Activated CD4-positive, alpha-beta T cell treated with anti-CD3 and anti-CD28 coated beads for 24 hours (primary cell): Measurements from ENCODE around the gene NATD1.
A peak's percentile ranks its signal among the peaks of the same experiment; 100 is the strongest.
"Not testable (repeated sequence)": the region's sequence is repeated elsewhere in the genome, so short reads cannot be mapped to it uniquely, and the experiment has no call there.

Source experiments
- DNase-seq, 2 donors: peaks; one replicate each; pipeline ENCODE4 v3.0.0-alpha.2; 2020; ENCODE audit warnings: low read depth in 2 of 2

Gene NATD1

GRCh38 chr17:21247552-21248258, 5.5 kb downstream of the NATD1 start:
- no peak for DNase-seq

GRCh38 chr17:21246698-21247097, 6.5 kb downstream of the NATD1 start:
- DNase-seq = no peak

GRCh38 chr17:21245639-21246084, 7.5 kb downstream of the NATD1 start:
- no peak for DNase-seq

- no peak for DNase-seq
These were observed 9.5 kb downstream of the NATD1 start for GRCh38 chr17:21243516-21244303.

- DNase-seq = no peak
These were observed 10.3 kb downstream of the NATD1 start for GRCh38 chr17:21242780-21243515.

- DNase-seq = no peak
These were observed 11.0 kb downstream of the NATD1 start for GRCh38 chr17:21242026-21242697.

GRCh38 chr17:21241564-21241963, 11.6 kb downstream of the NATD1 start:
- DNase-seq = no peak

- DNase-seq = no peak
These were observed 12.7 kb downstream of the NATD1 start for GRCh38 chr17:21240369-21241055.

GRCh38 chr17:21239680-21240368, 13.4 kb downstream of the NATD1 start:
- DNase-seq = no peak

- DNase-seq = no peak
These were observed 17.3 kb downstream of the NATD1 start for GRCh38 chr17:21235921-21236320.

GRCh38 chr17:21233581-21234347, 19.4 kb downstream of the NATD1 start:
- no peak for DNase-seq

- DNase-seq = no peak
These were observed 21.0 kb downstream of the NATD1 start for GRCh38 chr17:21232033-21232749.

GRCh38 chr17:21231533-21231932, 21.7 kb downstream of the NATD1 start:
- DNase-seq = no peak

- DNase-seq = no peak
These were observed 24.4 kb downstream of the NATD1 start for GRCh38 chr17:21228845-21229244.

- no peak for DNase-seq
These were observed 25.1 kb downstream of the NATD1 start for GRCh38 chr17:21228111-21228510.

GRCh38 chr17:21227277-21227676, 25.9 kb downstream of the NATD1 start:
- not testable (repeated sequence) for DNase-seq

- no peak for DNase-seq
These were observed 30.1 kb downstream of the NATD1 start for GRCh38 chr17:21223086-21223485.

- DNase-seq = no peak
These were observed 34.3 kb downstream of the NATD1 start for GRCh38 chr17:21218831-21219380.

- peak in 1 of 2 donors; percentile 19 for DNase-seq
These were observed 35.1 kb downstream of the NATD1 start for GRCh38 chr17:21218101-21218500.
